NCI-H2081 treated with DMSO at 0.1 percent for 48 hours (cell line): Measurements from ENCODE around the gene BOD1L1.
A peak's percentile ranks its signal among the peaks of the same experiment; 100 is the strongest.

Experiments used
- DNase-seq: peaks from one replicate; lab custom pipeline; 2025; lab: John Stamatoyannopoulos, UW

BOD1L1 gene

DNA sequence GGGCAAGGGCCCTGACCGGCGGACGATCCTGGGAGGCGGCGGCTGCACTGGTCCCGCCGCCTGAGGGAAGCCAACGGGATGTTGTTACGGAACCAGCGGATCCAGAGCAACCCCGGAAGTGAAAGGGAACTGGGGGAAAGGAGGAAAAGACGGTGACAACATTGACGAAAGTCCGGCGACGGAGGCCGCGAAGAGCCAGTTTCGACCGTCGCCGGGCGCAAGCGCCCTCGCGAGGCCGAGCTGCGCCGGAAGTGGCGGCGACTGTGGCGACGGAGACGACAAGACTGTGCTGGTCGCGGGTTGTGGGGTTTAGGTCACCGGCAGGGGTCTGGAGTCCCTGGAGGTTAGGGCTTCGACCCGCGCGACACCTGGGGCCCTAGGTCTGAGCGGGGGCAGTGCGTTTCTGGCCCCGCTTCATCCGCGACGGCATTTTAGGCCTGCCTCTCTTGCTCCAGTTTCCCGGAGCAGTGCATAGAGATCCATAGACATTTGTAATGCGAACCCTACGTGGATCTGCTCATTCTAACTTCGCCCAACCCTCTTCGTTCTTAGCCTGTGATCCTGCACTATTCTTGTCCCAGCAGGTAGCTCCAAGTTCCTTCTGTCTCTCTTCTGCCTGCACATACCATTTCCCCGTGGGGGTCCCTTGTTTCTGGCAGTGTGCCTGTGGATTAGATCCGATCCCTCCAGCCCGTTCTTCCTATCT lies at the start of gene BOD1L1:
Gene BOD1L1, minus strand, starts transcription at position 120 of the 706 bp plus-strand sequence. CDS start 138 bp downstream, outside the sequence.
- peak; percentile 51 for DNase-seq

DNA sequence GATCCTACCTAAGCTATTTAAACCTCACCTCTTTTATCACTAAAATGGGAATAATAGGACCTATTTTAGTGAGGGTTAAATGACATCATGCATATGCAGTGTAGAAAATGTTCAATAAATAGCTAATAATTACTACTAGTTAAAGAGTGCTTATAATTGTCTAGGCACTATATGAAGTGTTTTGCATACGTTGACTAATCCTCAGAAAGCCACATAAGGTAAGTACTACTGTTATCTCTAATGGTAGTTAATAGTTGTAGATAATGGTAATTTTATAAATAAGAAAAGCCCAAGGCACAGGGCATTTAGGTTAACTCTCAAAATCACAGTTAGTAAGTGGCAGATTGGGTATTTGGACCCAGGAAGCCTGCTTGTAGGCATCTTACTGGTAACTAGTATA lies 47.4 kb upstream of the BOD1L1 start:
- DNase-seq, result no peak

DNA sequence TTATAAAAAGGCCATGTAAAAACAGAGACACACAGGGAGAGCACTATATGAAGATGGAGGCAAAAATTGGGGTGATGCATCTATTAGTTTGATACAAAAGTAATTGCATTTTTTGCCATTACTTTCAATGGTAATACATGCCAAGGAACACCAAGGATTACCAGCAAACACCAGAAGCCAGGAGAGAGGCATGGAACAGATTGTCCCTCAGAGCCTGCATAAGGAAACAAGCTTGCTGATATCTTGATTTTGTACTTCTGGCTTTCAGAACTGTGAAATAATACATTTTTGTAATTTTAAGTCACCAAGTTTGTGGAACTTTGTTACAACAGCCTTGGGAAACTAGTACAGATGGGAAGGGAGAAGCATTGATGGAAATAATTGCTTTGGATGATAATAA lies 45.6 kb upstream of the BOD1L1 start:
- DNase-seq, result no peak

DNA sequence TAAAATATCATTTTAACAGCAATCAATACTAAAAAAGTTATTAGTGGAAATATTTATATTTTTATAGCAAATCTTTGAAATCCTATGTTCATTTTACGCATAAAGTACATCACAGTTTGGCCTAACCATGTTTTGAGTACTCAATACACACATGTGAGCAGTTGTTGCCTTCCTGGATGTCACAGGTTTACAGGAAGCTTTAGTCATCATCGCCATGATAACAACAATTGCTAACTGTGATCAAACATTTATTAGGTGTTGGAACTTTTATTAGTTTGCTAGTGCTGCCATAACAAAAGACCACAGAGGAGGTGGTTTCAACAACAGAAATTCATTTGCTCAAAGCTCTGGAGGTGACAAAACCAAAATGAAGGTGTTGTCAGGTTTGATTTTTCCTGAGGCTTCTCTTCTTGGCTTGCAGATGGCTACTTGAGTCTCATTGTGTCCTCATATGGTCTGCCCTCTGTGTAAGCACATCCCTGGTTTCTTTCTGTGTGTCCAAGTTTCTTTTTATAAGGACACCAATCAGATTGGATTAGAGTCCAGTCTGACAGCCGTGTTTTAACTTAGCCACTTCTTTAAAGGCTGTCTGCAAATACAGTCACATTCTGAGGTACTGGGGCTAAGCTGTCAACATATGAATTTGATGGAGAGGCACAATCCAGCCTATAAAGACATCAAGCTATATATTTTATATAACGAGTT lies 43.1 kb upstream of the BOD1L1 start:
- no peak for DNase-seq

DNA sequence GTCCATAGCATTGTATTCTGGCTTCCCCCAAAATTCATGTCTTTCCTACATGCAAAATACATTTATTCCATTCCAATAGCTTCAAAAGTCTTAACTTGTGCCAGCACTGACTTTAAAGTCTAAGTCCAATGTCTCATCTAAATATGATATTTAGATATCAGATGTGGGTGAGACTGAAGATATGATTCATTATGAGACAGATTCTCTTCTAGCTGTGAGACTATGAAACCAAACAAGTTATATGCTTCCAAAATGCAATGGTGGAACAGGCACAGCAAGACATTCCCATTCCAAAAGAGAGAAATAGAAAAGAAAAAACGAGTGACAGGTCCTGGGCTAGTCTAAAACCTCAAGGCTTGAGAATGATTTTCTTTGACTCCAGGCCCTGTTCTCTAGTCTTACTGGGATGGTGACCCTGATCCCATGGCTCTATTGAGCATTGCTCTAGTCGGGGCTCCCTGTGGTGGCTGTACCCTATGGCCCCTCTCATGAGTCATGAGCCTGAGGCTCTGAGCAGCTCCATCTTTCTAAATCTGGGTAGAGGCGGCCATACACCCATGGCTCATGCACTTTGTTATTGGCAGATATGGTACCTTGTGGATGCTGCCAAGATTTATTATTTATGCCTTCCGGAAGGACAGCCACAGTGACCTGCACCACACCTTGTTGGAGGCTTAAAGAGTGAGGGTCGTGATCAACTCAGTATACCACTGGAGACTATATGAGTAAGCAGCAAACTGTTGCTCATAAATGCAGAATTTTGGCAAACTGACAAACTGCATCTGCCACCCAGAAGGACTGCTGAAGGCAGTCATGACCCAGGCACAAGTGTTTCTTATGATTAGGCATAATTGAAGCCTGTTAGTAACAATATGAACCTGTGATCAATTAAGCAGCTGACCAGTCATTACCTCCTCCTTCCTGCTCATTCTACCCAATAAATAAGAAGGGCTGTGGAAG lies 38.5 kb upstream of the BOD1L1 start:
- no peak for DNase-seq

DNA sequence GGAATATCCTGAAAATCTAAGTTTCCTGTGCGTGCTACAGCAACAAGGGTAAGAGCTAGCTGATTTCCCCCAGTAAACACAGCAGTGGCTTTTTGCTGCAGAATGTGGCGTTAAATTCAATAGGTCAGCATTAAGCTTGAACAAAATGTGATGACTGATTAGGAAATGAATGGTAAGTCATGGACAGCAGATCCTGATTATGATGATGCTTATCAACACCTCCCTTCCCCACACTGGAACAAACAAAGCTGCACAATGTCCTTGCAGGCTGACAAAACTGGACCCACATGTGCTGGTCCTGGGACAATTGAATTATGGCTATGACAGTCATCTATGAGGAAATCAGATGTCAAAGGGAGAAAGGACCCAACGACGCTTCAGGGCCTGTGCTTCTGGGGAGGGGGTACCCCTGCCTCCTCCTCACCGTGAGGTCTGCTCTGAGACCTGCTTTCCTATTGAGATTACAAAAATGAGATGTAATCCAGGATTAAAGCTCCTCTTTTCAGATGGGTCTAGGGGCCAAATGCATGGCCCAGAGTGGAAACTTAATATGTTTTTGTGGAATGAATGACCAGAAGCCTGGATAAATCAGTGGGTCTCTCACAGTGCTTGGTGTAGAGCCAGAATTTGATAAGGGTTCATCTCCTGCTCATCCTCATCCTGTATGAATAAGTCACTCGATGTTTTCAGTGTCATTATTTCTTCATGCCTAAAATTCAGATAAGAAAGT lies 32.0 kb upstream of the BOD1L1 start:
- DNase-seq, result no peak

DNA sequence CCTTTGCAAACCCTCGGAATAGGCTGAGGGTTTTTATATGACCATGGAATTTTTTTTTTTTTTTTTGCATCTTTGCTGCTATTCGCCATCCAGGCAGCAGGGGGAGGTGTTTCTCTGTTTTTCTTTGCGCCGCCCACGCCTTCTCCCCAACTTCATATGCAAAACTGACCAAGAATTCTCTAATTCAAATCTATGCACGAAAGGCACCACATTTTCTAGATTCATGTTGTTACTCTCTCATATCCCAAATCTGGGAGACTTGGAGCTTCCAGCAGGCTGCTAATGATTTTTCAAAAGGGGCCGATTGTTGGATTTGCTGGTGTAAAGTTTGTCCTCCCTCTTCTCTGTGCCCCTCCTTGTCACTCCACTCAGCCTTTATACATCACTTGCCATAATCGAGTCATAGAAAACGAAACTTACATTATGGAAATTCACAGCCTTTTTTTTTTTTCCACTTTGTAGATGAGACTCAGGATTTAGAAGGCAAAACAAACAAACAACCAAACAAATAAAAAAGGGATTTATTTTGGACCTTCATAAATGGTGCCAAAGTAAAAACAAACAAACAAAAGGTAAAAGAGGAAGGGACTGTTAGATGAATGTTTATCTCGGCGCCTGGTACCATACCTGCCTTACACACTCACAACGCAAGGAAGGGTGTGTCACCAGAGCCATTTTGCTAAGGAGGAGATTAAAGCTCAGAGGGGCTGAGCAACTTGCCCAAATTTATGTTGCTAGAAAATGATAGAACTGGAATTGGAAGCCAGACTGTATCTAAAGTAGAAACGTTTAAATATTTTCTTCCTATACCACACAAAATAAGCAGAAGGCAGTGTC lies 29.3 kb upstream of the BOD1L1 start:
- no peak for DNase-seq

DNA sequence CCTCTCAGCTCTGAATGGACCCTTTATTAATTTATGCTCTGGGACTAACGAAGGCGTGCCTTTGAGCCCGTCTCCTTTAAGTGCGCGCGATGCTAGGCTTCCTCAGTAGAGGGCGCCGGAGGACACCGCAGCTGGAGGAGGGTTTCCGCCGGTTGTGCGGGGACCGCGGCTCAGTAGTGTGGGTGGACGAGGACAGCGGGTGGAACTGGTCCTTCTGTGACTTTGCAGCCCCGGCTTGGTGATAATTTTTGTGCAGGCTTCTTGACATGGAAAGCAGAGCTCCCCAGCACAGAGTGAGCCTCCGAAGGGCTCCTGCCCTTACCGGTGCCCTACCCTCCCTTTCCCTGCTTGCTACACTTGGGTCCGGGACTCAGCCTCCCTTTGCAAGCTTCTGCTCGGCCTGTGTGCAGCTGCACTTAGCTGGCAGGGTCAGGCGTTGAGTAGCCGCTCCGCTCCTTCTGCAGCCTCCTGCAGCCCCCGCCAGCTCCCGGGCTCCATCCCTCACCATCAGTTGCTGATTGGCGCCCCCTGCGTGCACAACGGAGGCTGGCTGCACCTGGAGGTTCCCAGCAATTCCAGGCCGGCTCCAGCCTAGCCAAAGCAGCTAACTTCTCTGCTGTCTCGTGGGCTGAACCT lies 26.8 kb upstream of the BOD1L1 start:
- peak; percentile 22 for DNase-seq

DNA sequence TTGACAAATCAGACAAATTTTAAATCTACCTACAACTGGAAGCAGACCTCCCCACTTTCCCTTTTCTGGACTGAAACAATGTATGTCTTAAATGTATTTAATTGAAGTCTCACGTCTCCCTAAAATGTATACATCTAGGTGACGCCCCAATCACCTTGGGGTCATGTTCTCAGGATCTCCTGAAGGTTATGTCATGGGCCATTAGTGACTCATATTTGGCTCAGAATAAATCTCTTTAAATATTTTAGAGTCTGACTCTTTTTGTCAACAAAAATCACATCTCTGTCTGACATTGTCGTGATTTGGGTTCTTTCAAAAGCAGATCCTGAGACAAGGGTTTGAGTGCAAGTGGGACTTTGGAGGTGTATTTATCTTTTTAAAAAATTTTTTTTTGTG lies 26.2 kb upstream of the BOD1L1 start:
- DNase-seq, result no peak

DNA sequence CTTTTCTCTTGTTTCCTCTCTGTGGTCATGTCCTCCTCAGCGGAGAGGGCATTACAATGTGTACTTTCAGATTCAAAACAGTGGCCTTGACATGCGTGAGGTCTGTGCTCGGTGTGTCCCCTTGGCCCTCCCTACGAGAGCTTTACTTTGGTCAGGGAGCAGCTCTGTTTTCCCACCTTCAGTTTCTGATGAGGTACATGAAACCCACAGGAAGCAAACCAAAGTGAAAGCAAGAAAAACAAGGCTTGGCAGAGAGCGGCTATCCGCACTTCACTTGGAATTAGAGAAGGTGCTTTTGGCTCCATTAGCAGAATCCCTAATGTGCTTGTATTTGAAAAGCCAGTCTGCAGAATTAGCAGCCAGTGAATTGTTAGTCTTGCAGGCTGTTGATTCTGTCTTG lies 19.5 kb upstream of the BOD1L1 start:
- DNase-seq, result no peak

DNA sequence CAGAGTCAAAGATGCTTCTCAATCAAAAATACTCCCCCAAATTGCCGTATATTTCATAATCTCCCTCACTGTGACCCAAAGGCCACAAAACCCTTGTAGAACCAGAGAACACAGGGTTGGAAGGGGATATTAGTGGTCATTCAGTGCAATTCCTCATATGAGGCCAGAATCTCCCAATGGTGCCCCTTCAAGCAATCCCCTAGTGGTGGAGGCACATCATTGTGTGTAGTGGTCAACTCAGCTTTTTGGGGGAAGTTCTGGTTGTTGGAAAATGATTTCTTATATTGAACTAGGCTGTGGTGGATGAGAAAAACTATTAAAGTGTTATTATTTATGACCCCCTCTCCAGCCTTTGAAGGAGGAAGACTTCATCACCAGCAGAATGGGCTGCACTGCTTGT lies 17.6 kb upstream of the BOD1L1 start:
- DNase-seq, result no peak

DNA sequence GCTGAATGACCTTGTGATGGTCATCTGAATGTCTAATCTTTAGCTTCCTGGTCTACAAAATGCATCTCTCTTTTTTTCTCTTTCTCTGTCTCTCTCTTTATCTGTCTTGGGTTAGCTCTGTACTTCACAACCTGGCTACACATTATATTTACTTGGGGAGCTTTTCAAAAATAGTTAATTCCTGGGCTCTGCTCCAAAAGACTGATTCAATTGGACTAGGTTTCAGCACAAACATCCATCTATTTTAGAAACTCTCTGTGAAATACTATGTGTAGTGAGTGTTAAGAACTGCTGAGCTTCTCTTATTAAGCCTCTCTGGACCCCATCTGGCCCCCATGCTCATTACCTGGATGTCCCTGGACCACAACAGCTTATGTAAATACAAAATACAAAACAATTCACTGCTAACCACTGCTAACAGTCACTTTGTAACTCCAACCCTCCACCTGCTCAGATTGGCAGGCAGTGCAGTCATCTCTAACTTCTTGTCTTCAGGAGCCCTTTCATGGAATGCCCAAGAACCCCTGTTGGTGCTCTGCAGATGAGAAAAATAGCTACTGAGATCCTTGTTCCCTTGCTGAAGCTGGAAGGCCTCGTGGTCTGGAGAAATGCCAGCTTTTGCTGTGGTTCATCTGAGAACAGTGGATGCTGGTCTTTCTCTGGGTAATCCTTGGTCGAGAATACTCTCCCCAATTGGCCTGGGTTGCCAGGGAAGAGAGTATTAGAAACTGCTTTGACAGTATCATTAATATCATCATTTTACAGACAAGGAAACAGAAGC lies 14.8 kb upstream of the BOD1L1 start:
- DNase-seq, result no peak

DNA sequence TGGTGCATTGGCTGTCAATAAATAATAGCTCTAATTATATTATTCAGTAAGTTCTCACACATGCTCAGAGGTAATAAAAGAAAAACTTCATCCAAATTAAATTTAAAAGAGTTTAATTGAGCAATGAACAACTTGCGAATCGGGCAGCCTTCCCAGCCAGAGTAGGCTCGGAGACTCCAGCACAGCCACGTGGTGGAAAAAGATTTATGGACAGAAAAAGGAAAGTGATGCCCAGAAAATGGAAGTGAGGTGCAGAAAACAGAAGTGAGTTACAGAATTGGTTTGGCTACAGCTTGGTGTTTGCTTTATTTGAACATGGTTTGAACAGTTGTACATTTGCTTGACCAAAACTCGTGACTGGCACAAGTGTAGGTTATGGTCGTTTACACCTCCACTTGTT lies 13.6 kb upstream of the BOD1L1 start:
- no peak for DNase-seq

DNA sequence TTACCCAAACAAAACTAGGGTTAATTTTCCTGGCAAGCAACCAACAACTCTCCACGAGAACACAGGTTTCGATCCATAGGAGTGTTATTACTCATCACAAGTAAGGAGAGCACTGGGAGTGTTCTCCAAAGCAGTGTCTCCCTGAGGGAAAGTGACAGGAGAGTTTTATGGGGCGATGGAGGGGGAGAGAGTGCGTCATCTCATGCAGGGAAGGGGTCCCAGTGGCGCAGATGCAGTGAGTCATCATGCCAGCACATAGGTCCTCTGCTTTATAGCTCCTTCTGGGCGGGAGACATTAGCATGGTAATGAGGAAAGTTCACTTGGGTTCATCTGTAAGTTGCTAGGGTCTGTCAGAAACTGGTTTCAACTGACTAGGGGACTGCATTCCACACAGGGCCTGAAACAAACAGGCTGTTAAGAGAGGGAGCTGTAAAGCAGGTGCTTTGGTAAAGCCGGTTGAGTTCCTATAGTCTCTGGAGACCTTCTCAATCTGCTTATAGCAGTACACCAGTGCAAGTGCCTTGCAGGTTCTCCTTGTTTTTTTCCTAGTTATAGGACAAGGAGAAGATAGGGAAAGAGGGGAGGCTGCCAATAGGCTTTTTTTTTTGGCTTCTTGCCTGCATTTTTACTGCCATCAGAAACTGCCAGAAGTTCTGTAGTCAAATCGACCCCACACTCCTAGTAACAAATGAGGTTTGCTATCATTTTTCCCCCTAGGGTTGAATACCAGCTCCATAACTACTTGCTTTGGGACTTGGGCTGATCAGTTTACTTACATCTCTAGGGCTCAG lies 12.8 kb upstream of the BOD1L1 start:
- DNase-seq, result no peak

DNA sequence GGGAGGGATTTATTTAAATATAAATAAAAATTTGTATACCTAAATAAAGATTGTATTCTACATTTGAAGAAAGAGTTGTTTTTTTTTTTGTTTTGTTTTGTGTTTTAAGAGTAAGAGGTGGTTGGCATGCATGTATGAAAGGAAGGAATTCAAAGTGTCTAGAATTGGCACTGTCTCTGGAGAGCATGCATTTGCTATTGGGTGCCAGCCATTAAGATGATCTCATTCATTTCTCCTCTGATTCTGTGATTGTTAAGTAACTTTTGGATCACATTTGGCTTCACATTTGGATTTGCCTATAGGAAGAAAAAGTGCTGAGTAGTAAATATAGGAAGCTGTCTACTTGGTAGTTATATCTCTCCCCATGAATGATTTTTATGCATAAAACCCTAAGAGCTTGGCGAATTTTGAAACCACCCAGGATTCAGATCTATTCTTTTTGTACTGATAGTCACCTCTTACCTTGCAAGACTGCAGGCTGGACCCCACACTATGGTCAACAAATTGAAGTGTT lies 7.8 kb upstream of the BOD1L1 start:
- DNase-seq, result no peak

DNA sequence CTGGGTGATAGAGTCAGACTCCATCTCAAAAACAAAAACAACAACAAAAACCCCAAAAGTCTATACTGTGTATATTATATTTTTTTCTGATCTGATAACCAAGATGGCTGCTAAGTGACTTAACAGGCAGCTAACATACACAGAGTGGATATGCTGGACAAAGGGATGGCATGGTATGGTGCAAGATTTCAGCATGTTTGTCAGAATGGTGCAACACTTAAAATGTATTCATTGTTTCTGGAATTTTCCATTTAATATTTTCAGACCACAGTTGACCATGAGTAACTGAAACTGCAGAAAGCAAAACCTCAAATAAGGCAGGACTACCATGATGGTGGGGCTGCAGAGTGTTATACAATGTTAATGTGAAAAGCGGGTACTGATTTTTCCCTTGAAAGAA lies 6.1 kb upstream of the BOD1L1 start:
- DNase-seq, result no peak

DNA sequence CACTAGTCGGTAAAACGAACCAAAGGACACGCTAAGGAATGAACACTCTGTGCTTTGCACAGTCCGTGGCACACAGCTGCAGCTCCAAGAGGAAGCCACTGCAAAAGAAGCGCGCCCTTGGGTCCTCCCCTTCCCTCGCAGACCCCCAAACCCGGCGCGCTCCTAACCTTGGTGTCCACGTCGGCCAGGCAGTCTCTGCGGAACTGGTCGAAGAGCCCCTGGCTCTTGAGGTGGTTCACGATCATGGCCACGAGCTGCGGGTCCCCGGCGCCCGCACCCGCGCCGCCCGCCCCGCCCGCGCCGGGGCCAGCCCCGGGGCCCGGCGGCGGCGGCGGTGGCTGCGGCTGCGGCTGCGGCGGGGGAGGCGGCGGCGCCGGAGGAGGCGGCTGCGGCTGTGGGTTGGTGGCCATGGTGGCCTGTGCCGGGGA lies 333 bp downstream of the BOD1L1 start:
- no peak for DNase-seq

DNA sequence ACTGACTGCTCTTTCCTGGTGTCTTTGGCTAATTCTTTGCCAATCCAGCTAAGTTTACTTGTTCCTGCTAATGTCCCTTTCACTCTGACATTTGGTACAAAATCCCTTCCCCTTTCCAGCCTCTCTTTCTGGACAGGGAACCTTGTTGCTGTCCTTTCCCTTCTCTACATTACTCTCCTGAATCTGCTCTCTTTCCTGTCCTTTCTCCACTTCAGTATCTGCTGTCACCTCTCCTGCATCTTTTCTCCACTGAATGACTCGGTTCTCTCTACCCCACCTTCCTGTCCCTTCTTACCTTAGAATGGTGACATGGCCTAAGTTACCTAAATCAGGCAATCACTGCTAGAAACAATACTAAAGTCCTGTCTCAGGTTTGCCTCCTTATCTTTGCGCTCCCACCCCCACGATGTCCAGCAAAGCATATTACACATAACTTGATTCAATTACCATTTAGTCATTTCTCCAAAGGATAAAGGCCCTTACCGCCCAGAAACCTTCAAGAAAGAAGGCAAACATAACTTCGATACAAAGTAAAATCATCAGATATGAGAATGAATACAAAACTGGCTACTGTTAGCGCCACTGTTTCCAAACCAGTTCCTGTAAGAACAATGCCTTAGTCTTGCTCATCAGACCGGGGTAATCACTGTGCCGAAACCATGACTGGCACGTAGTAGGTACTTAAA lies 890 bp downstream of the BOD1L1 start:
- DNase-seq, result no peak
